GM12878 (cell line): ENCODE results near the gene RHCE. TPM values are rescaled to one million over a fixed set of nuclear protein-coding genes. Genes with fewer than 3 reads are reported as not detected.

Experiments used
- ATAC-seq: fragments of 200-7000 bp; cut with Tn5 transposase; 3 replicates; pipeline ENCODE4 v1.9.1; 2020; ENCODE audit warnings: mild to moderate bottlenecking, moderate library complexity
- BruUV-seq: library from RNA; stranded (reverse); fragments of 400-500 nt; replicated peaks from 2 replicates; lab custom pipeline; 2021; lab: Mats Ljungman, UMichigan
- CTCF ChIA-PET: fragments of 300-600 bp; sonication (Branson Sonifier 250); formaldehyde crosslinking; extraction: SDS; loops from one replicate; lab custom pipeline; 2021; ENCODE audit warnings: inconsistent platforms; lab: Yijun Ruan, JAX
- POLR2A ChIA-PET: fragments of 350-600 bp; formaldehyde crosslinking; extraction: SDS; loops from one replicate; lab custom pipeline; 2021; ENCODE audit warnings: inconsistent platforms; lab: Charles Lee
- RAD21 ChIA-PET: fragments of 300-600 bp; sonication (Branson Sonifier 250); formaldehyde crosslinking; loops from one replicate; lab custom pipeline; 2023; ENCODE audit warnings: antibody characterized with exemption; ENCODE audit not compliant: unreplicated experiment; lab: Charles Lee
- SMC1A ChIA-PET: fragments of 300-600 bp; sonication (Branson Sonifier 250); formaldehyde crosslinking; loops from one replicate; lab custom pipeline; 2023; ENCODE audit not compliant: unreplicated experiment, uncharacterized antibody; lab: Charles Lee
- DNase-seq: peaks from one replicate; pipeline ENCODE4 v3.0.0-alpha.2; 2011; ENCODE audit warnings: low read depth, low spot score
- FAIRE-seq: peaks from 3 replicates; lab custom pipeline; 2011; peaks lifted over from hg19 to GRCh38; lab: Jason Lieb, UNC
- H2AFZ ChIP-seq: 2 replicates; pipeline ENCODE4 v1.6.0; 2011; ENCODE audit warnings: low read depth, low read length, control low read depth; ENCODE audit not compliant: control insufficient read depth
- H3K27ac ChIP-seq: 2 replicates; pipeline ENCODE4 v1.5.1; 2011; ENCODE audit warnings: control low read depth; ENCODE audit not compliant: control insufficient read depth, insufficient read depth
- H3K27me3 ChIP-seq, 2 experiments: replicated peaks in 1 of 2; 2 replicates each; pipeline versions ENCODE4 v1.6.0 to v1.6.1; 2011; ENCODE audit warnings: low read length in 1 of 2; ENCODE audit not compliant: control insufficient read depth in 2 of 2, insufficient read depth in 2 of 2
- H3K36me3 ChIP-seq, 2 experiments: 2 replicates each; pipeline ENCODE4 v1.5.1; 2011; ENCODE audit warnings: low read length in 1 of 2; ENCODE audit not compliant: control insufficient read depth in 2 of 2, insufficient read depth in 2 of 2
- H3K4me1 ChIP-seq: 2 replicates; pipeline ENCODE4 v1.6.1; 2011; ENCODE audit warnings: mild to moderate bottlenecking, low read length, moderate library complexity, mixed read lengths; ENCODE audit not compliant: control insufficient read depth, insufficient read depth
- H3K4me2 ChIP-seq: 2 replicates; pipeline ENCODE4 v1.6.0; 2011; ENCODE audit warnings: control low read depth; ENCODE audit not compliant: control insufficient read depth, insufficient read depth
- H3K4me3 ChIP-seq: fragments of 200-600 bp; sonication (generic); 2 replicates; pipeline ENCODE4 v1.5.1; 2016
- H3K79me2 ChIP-seq: 2 replicates; pipeline ENCODE4 v1.6.0; 2011; ENCODE audit warnings: low read length; ENCODE audit not compliant: control insufficient read depth, insufficient read depth
- H3K9ac ChIP-seq: 2 replicates; pipeline ENCODE4 v1.8.0; 2011; ENCODE audit warnings: low read length, control low read depth, mixed read lengths; ENCODE audit not compliant: control insufficient read depth, insufficient read depth
- H3K9me3 ChIP-seq: replicated peaks from 3 replicates; pipeline ENCODE4 v1.5.1; 2011; ENCODE audit warnings: mild to moderate bottlenecking, low read length; ENCODE audit not compliant: control insufficient read depth, insufficient read depth
- H4K20me1 ChIP-seq: 2 replicates; pipeline ENCODE4 v1.6.0; 2011; ENCODE audit not compliant: control insufficient read depth, insufficient read depth
- CBX5 ChIP-seq: sonication (generic); IDR thresholded peaks from 2 replicates; pipeline ENCODE4 v1.6.1; 2016; ENCODE audit warnings: low read depth, moderate library complexity, mild to moderate bottlenecking, inconsistent platforms
- FOXK2 ChIP-seq: fragments of 450-650 bp; IDR thresholded peaks from 2 replicates; pipeline ENCODE4 v1.6.1; 2017; ENCODE audit warnings: mild to moderate bottlenecking, moderate library complexity
- FOXM1 ChIP-seq: IDR thresholded peaks from 2 replicates; pipeline ENCODE4 v1.6.1; 2012; ENCODE audit warnings: low read depth, mild to moderate bottlenecking, inconsistent platforms, low read length, moderate library complexity
- LARP7 ChIP-seq: fragments of 450-650 bp; IDR thresholded peaks from 2 replicates; pipeline ENCODE4 v1.6.1; 2017; ENCODE audit warnings: mild to moderate bottlenecking
- TBL1XR1 ChIP-seq: IDR thresholded peaks from 2 replicates; pipeline ENCODE4 v1.6.1; 2012; ENCODE audit warnings: low read depth, low read length, improper control_type of control experiment
- WRNIP1 ChIP-seq: IDR thresholded peaks from 2 replicates; pipeline ENCODE4 v1.6.1; 2011; ENCODE audit warnings: low read depth, low read length, improper control_type of control experiment, borderline replicate concordance
- YY1 ChIP-seq: IDR thresholded peaks from 2 replicates; pipeline ENCODE4 v1.6.1; 2011; ENCODE audit warnings: low read depth, mild to moderate bottlenecking, low read length
- WGBS: methylation state at CpG from one replicate; pipeline ENCODE4 v1.1.6; 2016; ENCODE audit warnings: low lambda C conversion rate; ENCODE audit not compliant: insufficient replicate concordance, insufficient coverage; ENCODE audit errors: missing lambda C conversion rate; 5-methylcytosine and 5-hydroxymethylcytosine counted together
- in situ Hi-C: fragments of 300-500 bp; cut with MboI; formaldehyde crosslinking; loops from 9 replicates; pipeline ENCODE4 v1.14.3; 2018; ENCODE audit warnings: mixed read lengths
- intact Hi-C: fragments of 100-400 bp; cut with micrococcal nuclease; formaldehyde crosslinking; loops from one replicate; pipeline ENCODE4 v1.14.2; 2022; ENCODE audit not compliant: unreplicated experiment
- polyA plus RNA-seq, 11 experiments: library from polyadenylated mRNA; depleted of rRNA in 4 of 11; unstranded in 6 of 11; stranded (reverse) in 5 of 11; fragments of >200 nt; fragmentation: Nextera tagmentation in 4 of 11; fragmentation: Illumina TruSeq in 1 of 11; extraction: Ambion mirVana in 4 of 11; extraction: Trizol in 1 of 11; gene quantifications; 1 replicate in 1 of 11; 2 replicates in 10 of 11; pipeline versions ENCODE4 v1.2.1 to v1.2.3, GENCODE V29; 2011 to 2016; ENCODE audit warnings: inconsistent platforms in 2 of 11, missing spikeins in 2 of 11, low read depth in 1 of 11
- total RNA-seq, 4 experiments: library from RNA; depleted of rRNA in 3 of 4; stranded (reverse); fragments of >200 nt in 3 of 4; fragmentation: Illumina TruSeq in 1 of 4; extraction: Trizol in 1 of 4; gene quantifications; 2 replicates each; pipeline versions ENCODE4 v1.2.1 to v1.2.3, GENCODE V29; 2013 to 2021
- TF ChIP-seq, protein P1 (sequence below), 3 experiments: IDR thresholded peaks in 2 of 3; conservative IDR thresholded peaks in 1 of 3; 2 replicates each; pipeline ENCODE4 v1.5.1; 2011; ENCODE audit warnings: low read depth in 3 of 3, low read length in 3 of 3, mild to moderate bottlenecking in 3 of 3, control low read depth in 2 of 3, moderate library complexity in 2 of 3, inconsistent platforms in 1 of 3, mixed read lengths in 1 of 3; ENCODE audit not compliant: control insufficient read depth in 2 of 3, insufficient read depth in 1 of 3; ENCODE audit errors: extremely low read depth in 1 of 3
- TF ChIP-seq, protein P2 (sequence below): IDR thresholded peaks from 2 replicates; pipeline ENCODE4 v1.6.1; 2012; ENCODE audit warnings: low read depth, low read length, improper control_type of control experiment
- TF ChIP-seq, protein P3 (sequence below): IDR thresholded peaks from 2 replicates; pipeline ENCODE4 v1.6.1; 2012; ENCODE audit warnings: improper control_type of control experiment, low read depth, low read length; ENCODE audit not compliant: insufficient replicate concordance
- TF ChIP-seq, protein P4 (sequence below): fragments of 150-350 bp; IDR thresholded peaks from 2 replicates; pipeline ENCODE4 v1.6.1; 2014; ENCODE audit warnings: mild to moderate bottlenecking, low read depth, low read length

RHCE gene
- total and polyA plus RNA-seq, 10 of the 15 experiments (the other 5 are each of a cell fraction or from before 2014, with no cell fraction given), result 0.06 to 0.41 (median 0.22) TPM; not detected in 2

DNA sequence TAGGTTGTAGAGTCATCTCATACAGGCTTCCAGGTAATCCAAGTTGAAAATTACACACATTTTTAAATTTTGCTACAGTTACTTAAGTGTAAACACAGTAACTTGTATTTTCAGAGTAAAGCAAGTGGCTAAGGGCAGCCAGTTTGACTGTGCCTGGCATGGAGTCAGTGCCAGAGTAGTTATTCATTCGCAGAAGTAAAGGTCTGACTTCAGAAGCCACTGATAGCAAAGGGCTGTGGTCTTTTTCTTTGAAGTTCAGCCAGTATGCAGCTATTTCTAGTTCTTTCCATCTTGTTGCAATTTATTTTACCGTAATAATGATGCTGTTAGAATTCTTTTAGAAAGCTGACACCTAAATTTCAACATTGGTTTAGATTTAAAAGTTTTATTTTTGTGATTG is 73.1 kb downstream of the RHCE start (continued):
- TF ChIP-seq FOXM1 (no peak), FOXK2 (no peak)
- TF ChIP-seq, protein P1, sequence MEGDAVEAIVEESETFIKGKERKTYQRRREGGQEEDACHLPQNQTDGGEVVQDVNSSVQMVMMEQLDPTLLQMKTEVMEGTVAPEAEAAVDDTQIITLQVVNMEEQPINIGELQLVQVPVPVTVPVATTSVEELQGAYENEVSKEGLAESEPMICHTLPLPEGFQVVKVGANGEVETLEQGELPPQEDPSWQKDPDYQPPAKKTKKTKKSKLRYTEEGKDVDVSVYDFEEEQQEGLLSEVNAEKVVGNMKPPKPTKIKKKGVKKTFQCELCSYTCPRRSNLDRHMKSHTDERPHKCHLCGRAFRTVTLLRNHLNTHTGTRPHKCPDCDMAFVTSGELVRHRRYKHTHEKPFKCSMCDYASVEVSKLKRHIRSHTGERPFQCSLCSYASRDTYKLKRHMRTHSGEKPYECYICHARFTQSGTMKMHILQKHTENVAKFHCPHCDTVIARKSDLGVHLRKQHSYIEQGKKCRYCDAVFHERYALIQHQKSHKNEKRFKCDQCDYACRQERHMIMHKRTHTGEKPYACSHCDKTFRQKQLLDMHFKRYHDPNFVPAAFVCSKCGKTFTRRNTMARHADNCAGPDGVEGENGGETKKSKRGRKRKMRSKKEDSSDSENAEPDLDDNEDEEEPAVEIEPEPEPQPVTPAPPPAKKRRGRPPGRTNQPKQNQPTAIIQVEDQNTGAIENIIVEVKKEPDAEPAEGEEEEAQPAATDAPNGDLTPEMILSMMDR (IDR thresholded peaks at IDR 0.05 in 2 of 3, conservative IDR thresholded peaks at IDR 0.05 in 1 of 3; ENCODE audit: control insufficient read depth in 2 of 3, extremely low read depth in 1 of 3, insufficient read depth in 1 of 3, low read depth in 3 of 3, low read length in 3 of 3), result no peak
- TF ChIP-seq, protein P2, sequence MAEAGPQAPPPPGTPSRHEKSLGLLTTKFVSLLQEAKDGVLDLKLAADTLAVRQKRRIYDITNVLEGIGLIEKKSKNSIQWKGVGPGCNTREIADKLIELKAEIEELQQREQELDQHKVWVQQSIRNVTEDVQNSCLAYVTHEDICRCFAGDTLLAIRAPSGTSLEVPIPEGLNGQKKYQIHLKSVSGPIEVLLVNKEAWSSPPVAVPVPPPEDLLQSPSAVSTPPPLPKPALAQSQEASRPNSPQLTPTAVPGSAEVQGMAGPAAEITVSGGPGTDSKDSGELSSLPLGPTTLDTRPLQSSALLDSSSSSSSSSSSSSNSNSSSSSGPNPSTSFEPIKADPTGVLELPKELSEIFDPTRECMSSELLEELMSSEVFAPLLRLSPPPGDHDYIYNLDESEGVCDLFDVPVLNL, result no peak
- TF ChIP-seq, all 136 proteins: peak for 0

DNA sequence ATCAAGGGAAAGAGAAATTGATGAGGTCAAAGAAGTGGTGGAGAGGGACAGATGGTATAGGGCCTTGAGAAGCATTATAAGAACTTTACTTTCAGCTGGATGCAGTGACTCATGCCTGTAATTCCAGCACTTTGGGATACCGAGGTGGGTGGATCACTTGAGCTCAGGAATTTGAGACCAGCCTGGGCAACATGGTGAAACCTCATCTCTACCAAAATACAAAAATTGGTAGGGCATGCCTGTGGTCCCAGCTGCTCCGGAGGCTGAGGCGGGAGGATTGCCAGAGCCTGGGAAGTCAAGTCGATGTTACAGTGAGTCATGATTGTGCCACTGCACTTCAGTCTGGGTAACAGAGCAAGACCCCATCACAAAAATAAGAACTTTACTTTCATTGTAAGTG is 76.8 kb downstream of the RHCE start:
- Histone ChIP-seq H2AFZ (no peak overlapping the region), H3K4me2 (no peak overlapping the region), H3K4me1 (no peaks in the 10 kb centered on the region), H3K27ac (no peak overlapping the region), H3K27me3 (no peaks in the 10 kb centered on the region), H3K79me2 (peaks cover 44% of the 10 kb centered on the region), H4K20me1 (no peaks in the 10 kb centered on the region), H3K4me3 (no peak overlapping the region), H3K9ac (no peak overlapping the region), H3K9me3 (no peaks in the 10 kb centered on the region), H3K36me3 (peaks cover 4 to 16% of the 10 kb centered on the region in 2 experiments)
- ChIA-PET POLR2A (no interaction called here), CTCF (no interaction called here), RAD21 (no interaction called here), SMC1A (interaction anchor here (1.5 kb wide), 1 partner anchor 8 kb away, joined by 4 read pairs; no protein-coding TSS in a partner anchor)
- no TSS peak for BruUV-seq
- TF ChIP-seq WRNIP1 (no peak), YY1 (no peak), LARP7 (no peak), TBL1XR1 (no peak), CBX5 (no peak)
- TF ChIP-seq, protein P3, sequence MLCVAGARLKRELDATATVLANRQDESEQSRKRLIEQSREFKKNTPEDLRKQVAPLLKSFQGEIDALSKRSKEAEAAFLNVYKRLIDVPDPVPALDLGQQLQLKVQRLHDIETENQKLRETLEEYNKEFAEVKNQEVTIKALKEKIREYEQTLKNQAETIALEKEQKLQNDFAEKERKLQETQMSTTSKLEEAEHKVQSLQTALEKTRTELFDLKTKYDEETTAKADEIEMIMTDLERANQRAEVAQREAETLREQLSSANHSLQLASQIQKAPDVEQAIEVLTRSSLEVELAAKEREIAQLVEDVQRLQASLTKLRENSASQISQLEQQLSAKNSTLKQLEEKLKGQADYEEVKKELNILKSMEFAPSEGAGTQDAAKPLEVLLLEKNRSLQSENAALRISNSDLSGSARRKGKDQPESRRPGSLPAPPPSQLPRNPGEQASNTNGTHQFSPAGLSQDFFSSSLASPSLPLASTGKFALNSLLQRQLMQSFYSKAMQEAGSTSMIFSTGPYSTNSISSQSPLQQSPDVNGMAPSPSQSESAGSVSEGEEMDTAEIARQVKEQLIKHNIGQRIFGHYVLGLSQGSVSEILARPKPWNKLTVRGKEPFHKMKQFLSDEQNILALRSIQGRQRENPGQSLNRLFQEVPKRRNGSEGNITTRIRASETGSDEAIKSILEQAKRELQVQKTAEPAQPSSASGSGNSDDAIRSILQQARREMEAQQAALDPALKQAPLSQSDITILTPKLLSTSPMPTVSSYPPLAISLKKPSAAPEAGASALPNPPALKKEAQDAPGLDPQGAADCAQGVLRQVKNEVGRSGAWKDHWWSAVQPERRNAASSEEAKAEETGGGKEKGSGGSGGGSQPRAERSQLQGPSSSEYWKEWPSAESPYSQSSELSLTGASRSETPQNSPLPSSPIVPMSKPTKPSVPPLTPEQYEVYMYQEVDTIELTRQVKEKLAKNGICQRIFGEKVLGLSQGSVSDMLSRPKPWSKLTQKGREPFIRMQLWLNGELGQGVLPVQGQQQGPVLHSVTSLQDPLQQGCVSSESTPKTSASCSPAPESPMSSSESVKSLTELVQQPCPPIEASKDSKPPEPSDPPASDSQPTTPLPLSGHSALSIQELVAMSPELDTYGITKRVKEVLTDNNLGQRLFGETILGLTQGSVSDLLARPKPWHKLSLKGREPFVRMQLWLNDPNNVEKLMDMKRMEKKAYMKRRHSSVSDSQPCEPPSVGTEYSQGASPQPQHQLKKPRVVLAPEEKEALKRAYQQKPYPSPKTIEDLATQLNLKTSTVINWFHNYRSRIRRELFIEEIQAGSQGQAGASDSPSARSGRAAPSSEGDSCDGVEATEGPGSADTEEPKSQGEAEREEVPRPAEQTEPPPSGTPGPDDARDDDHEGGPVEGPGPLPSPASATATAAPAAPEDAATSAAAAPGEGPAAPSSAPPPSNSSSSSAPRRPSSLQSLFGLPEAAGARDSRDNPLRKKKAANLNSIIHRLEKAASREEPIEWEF, result no peak
- TF ChIP-seq, protein P4, sequence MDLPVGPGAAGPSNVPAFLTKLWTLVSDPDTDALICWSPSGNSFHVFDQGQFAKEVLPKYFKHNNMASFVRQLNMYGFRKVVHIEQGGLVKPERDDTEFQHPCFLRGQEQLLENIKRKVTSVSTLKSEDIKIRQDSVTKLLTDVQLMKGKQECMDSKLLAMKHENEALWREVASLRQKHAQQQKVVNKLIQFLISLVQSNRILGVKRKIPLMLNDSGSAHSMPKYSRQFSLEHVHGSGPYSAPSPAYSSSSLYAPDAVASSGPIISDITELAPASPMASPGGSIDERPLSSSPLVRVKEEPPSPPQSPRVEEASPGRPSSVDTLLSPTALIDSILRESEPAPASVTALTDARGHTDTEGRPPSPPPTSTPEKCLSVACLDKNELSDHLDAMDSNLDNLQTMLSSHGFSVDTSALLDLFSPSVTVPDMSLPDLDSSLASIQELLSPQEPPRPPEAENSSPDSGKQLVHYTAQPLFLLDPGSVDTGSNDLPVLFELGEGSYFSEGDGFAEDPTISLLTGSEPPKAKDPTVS, result no peak
- in situ Hi-C loops, result loop anchor here (5.0 kb wide), 1 partner anchor 87 kb away; no protein-coding TSS in a partner anchor
- intact Hi-C loops, result no loop called here
- FAIRE-seq (no peak), DNase-seq (no peak), ATAC-seq (no peak)
- 100% methylated on average over 4 of the region's 4 CpGs for whole genome bisulfite sequencing
